Stimulated activated naive CD4-positive, alpha-beta T cell treated with Interleukin-2 at 50 U/mL for 16 hours (primary cell): ENCODE measurements around the gene MYO7A.
A peak's percentile ranks its signal among the peaks of the same experiment; 100 is the strongest.

Source experiments
- DNase-seq: peaks from one replicate; lab custom pipeline; 2025; lab: John Stamatoyannopoulos, UW

Gene MYO7A

DNA sequence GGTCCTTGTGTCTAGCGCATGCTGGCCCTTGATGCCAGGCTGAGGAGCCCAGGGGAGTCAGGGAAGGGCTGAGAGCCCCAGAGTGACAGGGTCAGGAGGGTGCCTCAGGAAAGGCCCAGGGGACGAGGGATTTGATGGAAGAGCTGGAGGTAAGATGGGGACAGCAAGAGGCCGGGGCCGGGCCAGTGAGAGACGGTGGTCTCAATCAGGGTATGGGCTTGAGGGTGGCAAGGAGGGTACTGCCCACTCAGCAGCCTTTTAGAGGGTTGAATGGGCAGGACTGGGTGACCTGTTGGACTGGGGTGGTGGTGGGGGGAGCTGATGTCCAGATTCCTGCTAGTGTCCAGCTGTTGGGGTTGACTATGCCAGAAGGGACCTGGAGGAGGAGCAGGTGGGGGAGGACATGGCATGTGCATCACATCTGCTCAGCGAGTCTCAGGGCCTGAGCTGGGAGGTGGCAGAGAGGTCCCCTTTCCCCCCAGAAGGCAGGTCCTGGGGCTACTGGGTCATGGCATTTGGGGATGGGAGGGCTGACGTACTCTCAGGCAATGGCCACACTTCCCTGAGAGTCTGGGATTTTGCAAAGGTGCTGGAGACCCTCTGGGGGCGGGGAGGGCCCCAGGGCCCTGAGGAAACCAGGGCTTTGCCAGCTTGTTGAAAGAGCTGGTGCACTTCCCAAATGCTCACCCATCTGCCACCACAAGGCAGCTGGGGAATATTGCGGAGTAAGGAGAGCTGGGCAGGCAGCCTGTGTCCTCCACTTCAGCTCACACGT is 18.4 kb downstream of the MYO7A start:
- no peak for DNase-seq

DNA sequence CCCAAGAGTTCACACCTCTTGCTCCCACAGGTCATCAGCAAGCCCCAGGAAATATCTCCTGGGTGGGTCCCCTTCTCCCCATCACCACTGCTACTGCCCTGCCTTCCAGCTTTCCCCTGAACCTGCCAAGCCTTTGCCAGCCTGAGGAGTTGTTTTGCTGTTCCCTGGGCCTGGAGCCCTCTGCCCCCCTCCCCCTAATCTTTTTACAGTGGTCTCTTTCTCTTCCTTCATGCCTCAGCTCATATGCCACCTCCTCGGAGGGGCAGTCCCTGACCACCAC is 18.9 kb downstream of the MYO7A start:
- no peak for DNase-seq

DNA sequence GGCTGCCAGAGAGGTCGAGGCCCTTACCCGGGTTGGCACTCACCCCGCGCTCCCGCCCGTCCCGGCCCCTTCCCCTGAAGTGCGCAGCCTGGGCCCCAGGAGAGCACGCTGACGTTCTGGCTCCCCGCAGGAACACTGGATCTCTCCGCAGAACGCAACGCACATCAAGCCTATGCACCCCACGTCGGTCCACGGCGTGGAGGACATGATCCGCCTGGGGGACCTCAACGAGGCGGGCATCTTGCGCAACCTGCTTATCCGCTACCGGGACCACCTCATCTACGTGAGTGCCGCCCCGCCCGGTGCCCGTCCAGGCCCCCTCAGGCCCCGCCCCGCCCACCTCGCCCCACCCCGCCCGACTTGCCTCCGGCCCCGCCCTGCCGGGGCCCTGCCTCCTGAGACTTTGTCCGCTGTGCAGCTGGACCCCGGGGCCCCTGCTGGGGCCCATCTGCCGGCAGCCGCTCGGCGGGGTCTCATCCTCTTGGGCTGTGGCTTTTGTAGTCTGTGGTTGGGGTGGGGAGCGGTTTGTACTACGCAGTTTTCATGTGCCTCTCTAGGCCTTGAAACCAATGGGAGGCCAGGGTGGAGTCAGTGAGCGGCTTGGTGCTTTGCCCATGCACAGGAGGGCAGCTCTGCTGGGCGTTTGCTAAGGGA is 19.7 kb downstream of the MYO7A start:
- DNase-seq = peak; percentile 10

DNA sequence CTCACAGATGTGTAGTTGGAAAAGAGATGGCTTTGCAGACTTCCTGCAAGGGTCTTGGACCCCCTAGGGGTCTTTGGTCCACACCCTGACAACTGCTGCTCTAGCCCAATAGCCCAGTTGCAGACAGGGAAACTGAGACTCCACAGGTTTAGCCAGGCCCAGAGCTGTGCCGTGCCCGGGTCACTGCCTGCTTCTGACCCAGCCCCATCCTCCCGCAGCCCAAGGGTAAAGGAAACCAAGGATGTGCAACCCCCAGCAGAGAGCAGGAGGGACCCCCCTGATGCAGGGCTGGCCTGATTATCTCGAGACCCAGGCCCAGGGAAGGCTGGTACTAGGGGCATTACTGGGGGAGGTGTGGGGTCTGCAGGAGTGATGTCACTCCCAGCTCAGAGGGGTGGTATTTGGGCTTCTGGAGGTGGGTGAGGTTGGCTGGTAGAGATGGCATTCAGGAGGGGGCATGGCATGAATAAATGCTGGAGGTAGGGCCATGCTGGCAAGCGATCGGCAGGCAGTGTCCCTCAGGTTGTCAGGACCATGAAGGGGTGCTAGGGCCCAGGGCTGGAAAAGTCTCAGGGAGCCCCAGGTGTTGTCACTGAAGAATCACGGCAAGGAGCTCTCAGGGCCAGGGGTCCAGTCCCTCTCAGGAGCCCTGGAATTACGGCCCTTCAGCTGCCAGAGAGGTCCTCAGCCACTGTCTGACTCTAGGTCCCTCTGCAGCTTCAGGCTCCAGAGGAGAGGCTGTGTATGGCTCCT is 21.1 kb downstream of the MYO7A start:
- no peak for DNase-seq

DNA sequence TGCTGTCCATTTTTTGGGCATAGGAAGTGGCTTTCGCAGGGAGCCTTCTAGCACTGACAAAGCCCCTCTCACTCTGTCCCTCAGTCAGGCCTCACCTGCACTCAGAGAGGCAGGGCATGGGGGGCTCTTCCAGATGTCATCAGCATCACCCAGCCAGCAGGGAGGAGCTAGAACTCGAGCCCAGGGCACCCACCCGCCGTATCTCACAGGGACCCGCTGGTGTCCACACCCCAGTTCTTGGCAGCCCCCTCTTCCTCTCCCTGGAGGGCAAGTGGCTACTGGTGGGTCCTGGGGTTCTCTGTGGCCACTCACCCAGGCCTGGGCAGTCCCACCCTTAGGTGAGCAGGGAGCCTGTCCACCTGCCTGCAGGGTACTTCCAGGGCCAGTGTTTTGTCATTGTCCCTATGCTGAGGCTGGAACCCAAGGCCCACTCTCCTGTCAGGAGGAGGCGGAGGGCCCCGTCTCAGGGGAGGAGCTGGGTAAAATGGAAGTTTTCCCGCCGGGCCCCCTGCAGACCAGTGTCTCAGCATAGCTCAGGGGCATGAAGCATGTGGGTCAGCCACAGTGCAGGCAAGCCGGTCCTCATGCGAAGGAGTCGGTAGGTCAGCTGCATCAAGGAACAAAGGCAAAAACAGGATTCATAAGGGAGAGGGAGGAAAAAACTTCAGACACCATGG is 21.8 kb downstream of the MYO7A start:
- DNase-seq = no peak

DNA sequence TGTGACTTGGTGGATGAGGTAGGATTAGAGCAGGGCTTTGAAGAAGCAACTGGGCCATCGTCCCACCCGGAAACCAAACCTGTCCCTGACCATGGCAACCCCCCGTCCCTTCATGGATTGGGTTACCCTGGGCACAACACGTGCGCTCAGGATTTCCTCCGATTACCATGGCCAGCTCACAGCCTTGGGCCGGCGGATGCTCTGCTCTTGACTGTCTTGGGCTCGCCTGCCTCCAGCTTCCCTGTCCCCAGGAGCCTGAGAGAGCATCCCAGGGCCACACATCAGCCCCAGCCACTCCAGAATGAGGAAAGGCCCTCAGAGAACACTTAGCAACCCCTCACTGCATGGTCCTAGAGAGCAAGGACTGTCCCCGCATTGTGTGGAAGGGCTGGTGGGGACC is 22.8 kb downstream of the MYO7A start:
- DNase-seq = no peak

DNA sequence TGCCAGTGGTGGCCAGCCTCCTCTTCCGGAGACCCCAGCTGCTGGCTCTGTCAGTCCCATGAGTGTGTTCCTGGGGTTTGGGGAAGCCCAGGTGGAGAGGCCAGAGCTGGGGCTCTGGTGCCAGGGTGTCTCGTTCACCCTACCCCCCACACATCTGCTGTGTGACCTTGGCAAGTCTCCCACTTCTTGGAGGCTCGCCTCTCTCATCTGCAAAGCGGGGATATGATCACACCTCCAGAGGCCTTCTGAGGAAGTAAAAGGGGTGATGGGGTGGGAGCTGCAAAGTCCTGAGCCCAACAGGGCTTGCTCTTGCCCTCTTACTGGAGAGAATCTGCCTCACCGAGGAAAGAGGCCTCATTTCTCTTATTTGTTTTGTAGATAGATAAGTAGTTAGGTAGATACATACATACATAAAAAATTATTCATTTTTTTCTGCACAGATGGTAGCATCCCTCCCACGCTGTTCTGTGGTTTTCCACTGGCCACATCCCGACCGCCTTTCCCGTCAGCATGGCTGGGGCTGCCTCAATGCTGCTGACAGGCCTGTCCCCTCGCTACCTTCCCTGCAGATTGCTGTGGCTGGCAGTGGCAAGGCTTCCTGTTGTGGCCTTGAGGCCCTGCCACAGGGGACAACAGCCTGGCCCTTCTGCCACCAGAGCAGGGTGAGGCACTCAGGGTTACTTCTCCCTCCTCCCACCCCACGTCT is 23.9 kb downstream of the MYO7A start:
- peak; percentile 47 for DNase-seq

DNA sequence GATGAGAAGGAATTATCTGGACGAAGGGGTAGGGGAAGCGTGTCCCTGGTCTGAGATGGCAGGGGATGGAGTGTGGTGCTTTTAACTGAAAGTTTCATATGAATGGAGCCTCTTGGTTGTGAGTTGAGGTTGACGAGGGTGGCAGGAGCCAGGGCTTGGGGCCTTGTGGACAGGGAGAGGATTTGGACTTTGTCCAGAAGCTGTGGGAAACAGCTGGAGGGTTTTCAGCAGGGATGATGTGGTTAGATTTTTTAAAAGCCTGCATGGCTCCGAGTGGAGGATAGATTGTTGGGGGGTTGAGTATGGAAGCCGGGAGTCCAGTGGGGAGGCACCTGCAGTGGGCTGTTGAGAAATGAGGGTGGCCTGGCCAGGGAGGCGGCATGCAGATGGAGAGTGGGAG is 24.8 kb downstream of the MYO7A start:
- no peak for DNase-seq

DNA sequence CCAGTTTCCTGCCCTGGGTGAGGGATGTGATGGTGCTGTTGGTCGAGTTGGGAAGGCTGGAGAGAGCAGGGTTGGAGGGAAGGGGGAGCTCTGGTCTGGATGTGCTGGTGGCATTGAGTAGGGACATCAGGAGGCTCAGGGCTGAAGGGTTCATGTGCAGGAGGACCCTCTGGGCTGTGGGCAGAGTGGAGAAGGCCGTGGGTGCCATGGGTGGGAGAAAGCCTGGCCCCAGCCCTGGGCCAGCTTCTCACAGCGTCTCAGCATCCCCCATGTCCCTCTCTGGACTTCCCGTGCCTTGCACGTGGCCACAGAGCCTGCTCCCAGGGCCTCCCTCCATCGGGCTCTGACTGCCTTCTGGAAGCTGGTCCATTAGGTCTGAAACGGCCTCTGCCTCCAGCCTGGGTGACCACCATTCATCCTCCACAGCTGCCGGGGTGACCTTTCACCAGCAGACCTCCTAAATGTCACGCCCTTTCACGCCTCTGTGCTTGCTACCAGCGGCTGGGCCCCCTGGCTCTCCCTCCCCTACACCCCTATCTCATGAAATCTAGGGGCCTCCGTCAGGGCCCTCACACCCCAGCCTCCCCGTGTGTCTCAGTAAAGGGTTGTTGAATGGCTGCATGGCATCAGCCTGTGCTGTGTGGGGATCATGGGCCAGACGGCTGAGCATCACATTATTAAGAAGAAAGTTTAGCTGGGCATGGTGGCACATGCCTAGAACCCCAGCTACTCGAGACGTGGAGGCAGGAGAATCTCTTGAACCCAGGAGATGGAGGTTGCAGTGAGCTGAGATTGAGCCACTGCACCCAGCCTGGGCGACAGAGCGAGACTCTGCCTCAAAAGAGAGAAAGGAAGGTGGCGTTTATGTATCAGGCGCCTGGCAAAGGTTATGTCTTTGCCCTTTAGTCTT is 25.5 kb downstream of the MYO7A start:
- DNase-seq = no peak

DNA sequence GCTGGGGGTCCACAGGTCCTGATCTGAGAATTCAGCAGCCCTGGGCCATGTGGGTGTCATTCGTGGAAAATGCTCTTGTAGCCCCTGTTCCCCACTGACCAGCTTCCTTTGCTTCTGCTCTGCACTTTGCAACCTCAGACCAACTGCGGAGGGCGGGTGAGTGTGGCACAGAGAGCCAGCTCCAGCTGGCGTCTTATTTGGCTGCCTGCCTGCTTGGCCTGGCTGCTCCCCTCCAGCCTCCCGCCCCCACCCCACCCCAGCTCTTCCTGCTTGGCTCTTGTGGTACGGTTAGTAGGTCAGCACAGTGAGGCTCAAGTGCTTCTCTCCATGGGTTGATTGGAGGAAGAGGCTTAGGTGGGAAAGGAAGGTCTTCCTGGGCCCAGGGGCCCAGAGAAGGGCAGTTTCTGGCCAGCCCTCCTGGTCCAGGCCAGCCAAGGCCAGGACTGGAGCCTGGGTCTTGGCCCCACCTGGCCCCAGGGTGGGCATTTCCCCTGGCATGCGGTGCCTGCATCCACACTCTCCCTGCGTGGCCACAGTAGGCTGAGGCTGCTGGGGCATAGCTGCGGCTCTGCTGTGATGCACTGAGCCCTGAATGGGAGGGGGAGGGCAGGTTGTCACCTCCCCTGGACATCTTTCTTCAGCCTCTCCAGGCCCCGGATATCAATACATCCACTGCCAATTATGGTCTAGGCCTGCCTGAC is 26.5 kb downstream of the MYO7A start:
- no peak for DNase-seq

DNA sequence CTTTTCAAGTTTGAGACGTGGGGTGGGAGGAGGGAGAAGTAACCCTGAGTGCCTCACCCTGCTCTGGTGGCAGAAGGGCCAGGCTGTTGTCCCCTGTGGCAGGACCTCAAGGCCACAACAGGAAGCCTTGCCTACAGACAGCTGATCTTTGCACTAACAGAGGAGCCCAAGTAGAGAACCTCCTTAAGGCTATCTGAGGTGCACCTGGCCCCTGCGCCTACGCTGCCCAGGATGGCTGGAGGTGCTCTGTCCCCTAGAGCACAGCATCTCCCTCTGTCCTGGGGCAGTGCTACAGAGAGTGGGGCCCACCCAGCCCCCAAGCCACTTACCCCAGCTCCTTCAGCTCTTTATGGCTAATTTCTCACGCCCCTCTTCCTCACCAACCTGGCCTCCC is 27.0 kb downstream of the MYO7A start:
- no peak for DNase-seq

DNA sequence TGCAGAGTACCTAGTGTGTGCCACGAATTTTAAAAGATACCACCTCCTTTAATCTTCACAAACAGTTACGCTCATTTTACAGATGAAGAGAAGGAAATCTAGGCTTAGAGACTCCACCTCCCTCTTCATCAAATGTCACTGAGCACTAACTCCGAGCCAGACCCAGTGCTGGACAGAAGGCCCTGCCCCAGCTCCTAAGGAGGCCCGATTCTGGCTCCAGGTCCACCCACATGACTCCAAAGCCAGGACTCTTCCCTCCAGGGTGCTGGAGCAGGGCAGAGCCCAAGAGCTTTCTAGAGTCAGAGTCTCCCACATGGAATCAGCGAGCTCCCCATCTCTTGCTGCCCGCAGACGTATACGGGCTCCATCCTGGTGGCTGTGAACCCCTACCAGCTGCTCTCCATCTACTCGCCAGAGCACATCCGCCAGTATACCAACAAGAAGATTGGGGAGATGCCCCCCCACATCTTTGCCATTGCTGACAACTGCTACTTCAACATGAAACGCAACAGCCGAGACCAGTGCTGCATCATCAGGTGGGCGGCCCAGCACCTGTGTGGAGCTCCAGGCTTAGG is 27.6 kb downstream of the MYO7A start:
- no peak for DNase-seq

DNA sequence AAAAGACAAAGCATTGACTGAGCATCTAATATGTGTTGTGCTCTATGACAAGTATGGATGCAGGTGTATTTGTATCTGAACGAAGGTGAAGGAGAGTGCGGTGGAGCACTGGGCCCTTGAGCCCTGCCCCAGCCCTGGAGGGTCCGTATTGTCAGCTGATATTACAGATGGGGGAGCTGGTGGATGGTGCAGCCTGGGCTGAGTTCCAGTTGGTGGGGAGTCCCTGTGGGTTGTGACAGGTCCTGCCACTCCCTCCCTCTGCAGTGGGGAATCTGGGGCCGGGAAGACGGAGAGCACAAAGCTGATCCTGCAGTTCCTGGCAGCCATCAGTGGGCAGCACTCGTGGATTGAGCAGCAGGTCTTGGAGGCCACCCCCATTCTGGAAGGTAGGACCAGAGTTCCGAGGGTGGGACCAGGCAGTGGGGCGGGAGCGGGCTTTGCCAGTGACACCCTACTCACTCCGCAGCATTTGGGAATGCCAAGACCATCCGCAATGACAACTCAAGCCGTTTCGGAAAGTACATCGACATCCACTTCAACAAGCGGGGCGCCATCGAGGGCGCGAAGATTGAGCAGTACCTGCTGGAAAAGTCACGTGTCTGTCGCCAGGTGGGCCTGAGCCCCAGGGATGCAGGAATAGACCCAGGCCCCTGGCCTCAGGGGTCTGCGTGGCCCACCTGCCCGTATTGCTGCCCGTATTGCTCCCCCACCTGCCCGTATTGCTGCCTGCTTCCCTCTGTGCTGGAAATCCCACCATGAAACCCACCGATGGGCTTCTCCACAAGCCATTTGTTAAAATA is 28.6 kb downstream of the MYO7A start:
- no peak for DNase-seq

DNA sequence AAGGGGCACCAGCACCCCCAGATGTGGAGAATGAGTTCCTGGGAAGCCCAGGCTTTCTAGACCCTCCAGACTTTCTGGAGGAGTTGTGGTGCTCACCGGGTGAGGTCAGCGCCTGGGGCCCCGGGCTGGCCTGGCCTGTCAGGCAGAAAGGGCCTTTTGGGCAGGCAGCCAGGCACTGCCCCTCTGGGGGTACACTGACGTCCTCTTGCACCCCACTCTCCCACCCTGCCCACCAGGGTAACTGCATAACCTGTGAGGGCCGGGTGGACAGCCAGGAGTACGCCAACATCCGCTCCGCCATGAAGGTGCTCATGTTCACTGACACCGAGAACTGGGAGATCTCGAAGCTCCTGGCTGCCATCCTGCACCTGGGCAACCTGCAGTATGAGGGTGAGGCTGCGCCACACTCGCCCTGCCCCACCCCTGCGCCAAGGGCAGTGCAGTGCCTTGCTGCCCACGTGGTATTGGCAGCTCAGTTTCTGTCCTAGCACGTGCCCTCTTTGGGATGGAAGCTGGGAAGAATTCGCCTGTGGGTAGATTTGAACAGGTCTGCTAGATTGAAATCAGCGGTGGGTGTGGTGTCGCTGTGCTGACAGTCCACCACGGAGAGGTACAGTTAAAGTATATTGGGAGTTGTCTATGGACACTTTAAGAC is 30.1 kb downstream of the MYO7A start:
- DNase-seq = no peak

DNA sequence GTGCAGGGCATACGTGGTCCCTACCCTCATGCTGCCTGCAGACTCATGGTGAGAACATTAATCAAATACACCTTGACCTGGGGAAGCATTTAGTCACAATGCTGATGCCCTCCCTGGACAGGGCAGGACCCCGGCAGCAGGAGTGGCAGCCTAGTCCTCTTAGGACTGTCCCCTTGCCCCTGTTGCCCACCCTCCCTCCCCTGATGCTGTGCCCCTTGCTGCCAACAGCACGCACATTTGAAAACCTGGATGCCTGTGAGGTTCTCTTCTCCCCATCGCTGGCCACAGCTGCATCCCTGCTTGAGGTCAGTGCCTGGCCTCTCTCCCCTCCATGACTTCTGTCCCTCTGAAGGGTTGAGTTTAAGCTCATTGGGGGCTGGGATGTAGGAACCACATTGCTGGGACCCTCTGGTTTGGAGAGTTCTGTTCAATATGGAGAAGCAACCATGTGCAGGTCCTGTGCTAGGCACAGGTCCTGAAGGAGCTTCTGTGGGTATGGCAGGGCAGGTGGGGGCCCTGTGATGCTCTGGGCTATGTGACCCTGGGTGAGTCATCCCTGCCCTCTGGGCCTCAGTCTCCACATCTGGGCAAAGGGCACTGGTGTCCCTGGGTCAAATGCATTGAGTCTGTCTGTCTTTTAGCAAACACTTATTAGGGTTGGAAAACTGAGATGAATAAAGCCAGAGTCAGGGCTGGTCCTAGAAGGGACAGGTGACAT is 31.3 kb downstream of the MYO7A start:
- no peak for DNase-seq

DNA sequence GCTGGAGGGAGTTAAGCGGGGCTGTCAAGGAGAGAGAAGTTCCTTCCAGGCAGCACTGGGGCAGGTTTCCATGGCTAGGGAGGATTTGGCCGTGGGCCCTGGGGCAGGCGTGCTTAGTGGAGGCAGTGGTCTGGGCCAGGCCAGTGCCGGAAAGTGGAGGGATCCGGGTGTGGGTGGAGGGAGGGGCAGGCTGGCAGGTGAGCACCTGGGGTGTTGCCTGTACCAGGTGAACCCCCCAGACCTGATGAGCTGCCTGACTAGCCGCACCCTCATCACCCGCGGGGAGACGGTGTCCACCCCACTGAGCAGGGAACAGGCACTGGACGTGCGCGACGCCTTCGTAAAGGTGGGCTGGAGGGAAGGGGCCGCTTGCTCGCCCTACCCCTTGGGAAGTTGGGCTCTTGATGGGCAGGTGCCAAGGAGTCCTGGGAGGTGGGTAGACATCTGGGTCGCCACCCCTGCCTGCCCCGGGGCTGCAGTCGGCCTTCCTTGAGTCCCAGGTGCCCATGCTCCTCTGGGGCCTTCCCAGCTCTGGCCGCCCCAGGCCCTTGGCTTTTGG is 32.0 kb downstream of the MYO7A start:
- DNase-seq = no peak

DNA sequence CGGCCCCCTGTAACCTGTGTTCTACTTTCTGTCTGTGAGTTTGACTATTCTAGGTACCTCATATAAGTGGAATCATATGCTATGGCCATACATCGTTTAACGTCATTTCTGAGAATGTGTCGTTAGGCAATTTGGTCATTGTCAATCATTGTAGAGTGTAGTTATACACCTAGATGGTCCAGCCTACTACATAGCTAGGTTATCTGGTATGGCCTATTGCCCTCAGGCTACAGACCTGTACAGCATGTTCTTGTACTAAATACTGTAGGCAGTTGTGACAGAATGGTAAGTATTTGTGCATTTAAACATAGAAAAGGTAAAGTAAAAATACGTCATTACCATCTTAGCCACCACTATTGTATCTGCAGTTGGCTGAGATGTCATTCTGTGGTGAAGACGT is 35.2 kb downstream of the MYO7A start:
- no peak for DNase-seq

DNA sequence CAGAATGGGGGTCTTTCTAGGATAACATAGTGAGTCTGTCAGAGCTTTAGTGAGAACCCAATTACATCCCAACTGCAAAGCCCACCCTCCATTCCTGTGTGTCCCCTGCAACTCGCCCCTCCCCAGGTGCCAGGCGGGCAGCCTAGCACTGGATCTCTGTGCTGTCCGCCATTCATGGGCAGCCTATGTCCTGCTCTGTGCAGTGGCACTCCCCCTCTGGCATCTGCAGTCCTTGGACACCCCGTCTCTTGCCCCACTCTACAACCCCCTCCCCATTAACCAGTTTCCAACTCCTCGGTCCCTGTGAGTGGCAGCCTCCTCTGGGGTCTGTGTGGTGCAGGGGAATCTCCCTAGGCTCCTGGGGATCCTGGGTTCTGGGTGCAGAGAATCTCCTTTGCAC is 37.0 kb downstream of the MYO7A start:
- DNase-seq = no peak
